Coronary artery (tissue), 2 donors: ENCODE measurements around the gene PARP12.

Experiments used
- DNase-seq: peaks from one replicate; pipeline ENCODE4 v3.0.0-alpha.2; 2017; ENCODE audit warnings: low spot score
- H3K27ac ChIP-seq, 2 donors: fragments of 200-600 bp; sonication (generic); one replicate each; pipeline ENCODE4 v1.5.1; 2016 to 2019
- H3K4me3 ChIP-seq: fragments of 200-600 bp; sonication (generic); 2 replicates; pipeline ENCODE4 v1.5.1; 2016; ENCODE audit warnings: mild to moderate bottlenecking, moderate library complexity
- TF ChIP-seq, protein P1 (sequence below): fragments of 200-600 bp; sonication (generic); IDR thresholded peaks from one replicate; pipeline ENCODE4 v1.5.1; 2019; ENCODE audit warnings: antibody characterized with exemption

PARP12 gene

DNA sequence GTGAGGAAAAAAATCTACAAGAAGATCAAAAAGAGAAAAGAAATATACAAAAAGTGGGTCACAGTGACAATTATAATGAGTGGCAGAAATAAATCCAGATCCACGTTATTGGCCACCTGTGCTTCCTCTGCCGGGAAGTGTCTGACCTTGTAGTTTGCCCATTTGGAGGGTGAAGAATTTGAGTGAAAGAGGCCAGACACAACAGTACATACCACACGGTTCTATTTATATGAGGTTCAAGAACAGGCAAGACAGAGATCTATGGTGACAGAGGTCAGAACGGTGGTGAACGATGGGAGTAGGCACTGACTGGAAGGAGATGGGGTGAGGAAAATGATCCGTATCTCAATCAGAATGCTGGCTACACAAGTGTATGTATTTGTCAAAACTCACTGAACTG is 17.1 kb downstream of the PARP12 start:
- Histone ChIP-seq H3K4me3 (no peak overlapping the region), H3K27ac (no peak overlapping the region)
- TF ChIP-seq, protein P1, sequence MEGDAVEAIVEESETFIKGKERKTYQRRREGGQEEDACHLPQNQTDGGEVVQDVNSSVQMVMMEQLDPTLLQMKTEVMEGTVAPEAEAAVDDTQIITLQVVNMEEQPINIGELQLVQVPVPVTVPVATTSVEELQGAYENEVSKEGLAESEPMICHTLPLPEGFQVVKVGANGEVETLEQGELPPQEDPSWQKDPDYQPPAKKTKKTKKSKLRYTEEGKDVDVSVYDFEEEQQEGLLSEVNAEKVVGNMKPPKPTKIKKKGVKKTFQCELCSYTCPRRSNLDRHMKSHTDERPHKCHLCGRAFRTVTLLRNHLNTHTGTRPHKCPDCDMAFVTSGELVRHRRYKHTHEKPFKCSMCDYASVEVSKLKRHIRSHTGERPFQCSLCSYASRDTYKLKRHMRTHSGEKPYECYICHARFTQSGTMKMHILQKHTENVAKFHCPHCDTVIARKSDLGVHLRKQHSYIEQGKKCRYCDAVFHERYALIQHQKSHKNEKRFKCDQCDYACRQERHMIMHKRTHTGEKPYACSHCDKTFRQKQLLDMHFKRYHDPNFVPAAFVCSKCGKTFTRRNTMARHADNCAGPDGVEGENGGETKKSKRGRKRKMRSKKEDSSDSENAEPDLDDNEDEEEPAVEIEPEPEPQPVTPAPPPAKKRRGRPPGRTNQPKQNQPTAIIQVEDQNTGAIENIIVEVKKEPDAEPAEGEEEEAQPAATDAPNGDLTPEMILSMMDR: no peak
- DNase-seq: no peak

DNA sequence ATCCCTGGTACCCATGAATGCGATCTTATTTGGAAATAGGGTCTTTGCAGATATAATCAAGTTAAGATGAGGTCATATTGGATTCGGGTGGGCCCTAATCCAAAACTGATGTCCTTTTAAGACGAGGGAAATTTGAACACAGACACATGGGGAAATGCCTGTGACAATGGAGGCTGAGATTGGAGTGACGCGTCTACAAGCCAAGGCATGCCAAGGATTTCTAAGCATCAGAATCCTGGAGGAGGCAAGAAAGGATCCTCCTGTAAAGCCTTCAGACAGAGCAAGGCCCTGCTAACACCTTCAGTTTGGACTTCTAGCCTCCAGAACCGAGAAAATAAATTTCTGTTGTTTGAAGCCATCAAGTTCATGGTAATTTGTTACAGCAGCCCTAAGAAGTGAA is 18.5 kb downstream of the PARP12 start:
- TF ChIP-seq, protein P1: no peak
- Histone ChIP-seq H3K27ac (no peak overlapping the region), H3K4me3 (no peak overlapping the region)
- no peak for DNase-seq

DNA sequence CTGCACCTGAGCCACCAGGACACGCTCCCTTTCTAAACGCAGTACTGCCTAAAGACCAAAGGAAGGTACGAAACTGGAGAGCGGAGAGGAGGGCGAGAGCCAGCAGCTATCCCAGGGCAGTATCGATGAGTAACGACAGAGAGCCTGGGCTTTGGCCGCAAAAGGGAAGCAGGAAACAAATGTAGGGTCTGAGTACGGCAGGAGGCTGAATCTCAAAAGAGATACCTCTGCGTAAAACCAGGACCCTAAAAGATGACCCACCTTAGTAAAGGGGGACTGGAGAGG is 20.4 kb downstream of the PARP12 start:
- no peak overlapping the region for H3K27ac ChIP-seq
- no peak for DNase-seq
- TF ChIP-seq, protein P1: no peak
- H3K4me3 ChIP-seq: no peak overlapping the region

DNA sequence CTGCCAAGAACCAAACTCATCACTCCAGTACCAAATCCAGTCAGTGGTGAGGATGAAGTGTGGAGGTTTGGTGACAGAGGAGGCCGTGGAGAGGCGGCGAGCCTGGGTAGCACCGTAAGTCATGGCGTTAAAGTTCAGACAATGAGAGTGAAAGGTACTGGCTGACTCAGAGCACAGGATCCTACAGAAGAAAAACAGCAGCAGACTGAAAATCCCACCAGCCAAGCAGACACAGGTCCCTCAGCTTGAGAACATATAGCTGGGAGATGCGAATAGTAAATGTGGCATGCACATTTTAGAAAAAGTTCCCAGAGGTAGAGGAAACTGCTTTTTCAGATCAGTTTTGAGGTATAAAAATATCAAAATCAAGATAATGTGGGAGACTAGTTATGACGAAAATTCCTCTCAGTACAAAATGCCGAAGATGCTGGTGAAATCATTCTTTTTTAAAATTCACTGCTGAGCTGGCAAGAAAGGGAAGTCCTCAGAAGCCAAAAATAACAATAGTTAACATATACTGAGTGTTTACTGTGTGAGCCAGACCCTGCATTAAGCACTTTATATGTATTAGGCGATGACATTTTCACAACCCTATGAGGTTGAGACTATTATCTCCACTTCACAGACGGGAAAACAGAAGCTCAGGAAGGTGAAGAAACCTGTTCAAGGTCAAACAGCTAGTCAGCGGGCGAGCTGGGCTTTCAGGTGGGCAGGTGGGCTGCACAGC is 20.9 kb downstream of the PARP12 start:
- H3K27ac ChIP-seq: no peak overlapping the region
- DNase-seq: no peak
- TF ChIP-seq, protein P1: no peak

DNA sequence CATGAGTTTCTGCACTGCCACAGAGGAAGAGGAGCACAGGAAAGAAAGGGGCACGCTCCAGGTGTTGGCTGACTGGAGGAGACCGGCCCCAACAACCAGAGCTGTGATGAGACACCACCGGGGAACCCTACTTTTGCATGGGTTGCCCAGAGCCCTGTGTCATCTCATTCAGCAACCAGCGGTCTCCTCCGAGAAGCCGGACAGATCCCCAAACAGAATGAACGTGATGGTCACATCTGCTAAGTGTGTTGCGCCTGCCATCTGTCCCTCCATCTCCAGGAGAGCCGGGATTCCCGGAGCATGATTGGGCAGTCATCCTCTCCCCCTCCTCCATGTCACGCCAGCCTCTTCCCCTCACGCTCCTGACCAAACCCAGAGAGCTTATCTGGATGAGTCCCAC is 22.9 kb downstream of the PARP12 start:
- TF ChIP-seq, protein P1: no peak
- DNase-seq: no peak
- H3K4me3 ChIP-seq: no peak overlapping the region
- no peak overlapping the region for H3K27ac ChIP-seq

More for the DNA sequence above, 20.9 kb downstream of the PARP12 start:
- no peak overlapping the region for H3K4me3 ChIP-seq

DNA sequence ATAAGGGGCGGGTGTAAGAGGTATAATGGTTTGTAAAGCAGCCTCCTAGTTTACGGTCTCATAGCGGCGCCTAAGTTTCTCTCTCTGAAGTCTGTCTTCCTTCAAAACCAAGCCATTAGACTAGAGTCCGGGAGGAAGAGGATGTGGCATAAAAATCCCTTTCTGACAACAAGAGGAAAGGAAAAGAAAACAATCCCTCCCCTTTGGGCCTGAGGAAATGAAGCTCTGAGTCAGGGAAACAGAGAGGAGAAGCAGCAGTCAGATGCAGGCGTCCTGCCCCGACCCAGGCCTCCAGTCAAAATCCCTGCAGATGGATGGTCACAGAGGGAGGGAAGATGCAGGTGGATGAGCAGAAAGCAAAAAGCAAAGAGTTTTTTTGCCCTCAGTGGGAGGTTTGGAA is 23.7 kb downstream of the PARP12 start:
- no peak overlapping the region for H3K27ac ChIP-seq
- H3K4me3 ChIP-seq: no peak overlapping the region
- TF ChIP-seq, protein P1: no peak
- DNase-seq: no peak

DNA sequence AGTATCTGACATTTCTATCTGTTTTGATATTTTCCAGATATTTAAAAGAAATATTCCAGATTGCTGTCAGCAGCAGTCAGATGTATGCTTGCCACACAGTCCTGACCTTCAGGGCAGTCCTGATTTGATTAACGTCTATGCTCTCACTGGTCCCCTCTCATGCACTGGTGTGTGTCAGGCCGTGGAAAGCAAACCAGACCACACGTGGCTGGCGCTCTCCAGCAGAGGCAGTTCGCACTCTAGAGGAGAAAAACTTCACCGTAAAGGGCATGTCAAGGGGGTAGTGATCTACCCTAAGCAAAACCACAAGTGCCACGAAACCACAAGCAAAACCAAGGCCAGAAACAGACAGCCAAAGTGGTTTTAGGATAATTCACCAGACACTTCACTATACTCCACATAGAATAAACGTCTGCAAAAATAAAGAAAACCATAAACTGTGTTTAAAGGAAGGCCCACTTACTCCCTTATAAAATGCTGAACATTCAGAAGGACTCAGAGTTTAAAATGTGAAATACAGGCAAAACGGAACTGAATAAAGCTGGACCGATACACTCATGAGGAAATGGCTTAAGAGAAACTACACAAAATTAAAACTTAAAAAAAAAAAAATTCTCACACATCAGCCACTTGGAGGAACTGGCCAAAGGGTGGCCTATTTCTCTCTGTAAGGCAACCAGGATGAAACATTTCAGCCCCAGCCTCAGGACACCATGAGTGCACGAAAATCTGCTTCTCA is 26.4 kb downstream of the PARP12 start:
- Histone ChIP-seq H3K27ac (no peak overlapping the region), H3K4me3 (no peak overlapping the region)
- no peak for DNase-seq
- TF ChIP-seq, protein P1: no peak
